ENCODE data around the gene IL4R.

IL4R gene

GRCh38 chr16:27333549-27333948, 19.8 kb downstream of the IL4R start:
- TF ChIP-seq CTCF (IDR thresholded peaks at IDR 0.05; ENCODE audit: low read depth, low read length, missing control alignments) = no peak
- H3K4me3 ChIP-seq (ENCODE audit: low read depth, low read length) = no peak overlapping the region
- no peak for DNase-seq (ENCODE audit: low read depth)

- H3K4me3 ChIP-seq (ENCODE audit: low read depth, low read length) = no peak overlapping the region
- TF ChIP-seq CTCF (IDR thresholded peaks at IDR 0.05; ENCODE audit: low read depth, low read length, missing control alignments) = no peak
- no peak for DNase-seq (ENCODE audit: low read depth)
These were observed 20.5 kb downstream of the IL4R start for GRCh38 chr16:27334192-27334764.

- TF ChIP-seq CTCF (IDR thresholded peaks at IDR 0.05; ENCODE audit: low read depth, low read length, missing control alignments) = no peak
- no peak overlapping the region for H3K4me3 ChIP-seq (ENCODE audit: low read depth, low read length)
- DNase-seq (ENCODE audit: low read depth) = no peak
These were observed 21.1 kb downstream of the IL4R start for GRCh38 chr16:27334838-27335237.

- no peak for TF ChIP-seq CTCF (IDR thresholded peaks at IDR 0.05; ENCODE audit: low read depth, low read length, missing control alignments)
- no peak overlapping the region for H3K4me3 ChIP-seq (ENCODE audit: low read depth, low read length)
- no peak for DNase-seq (ENCODE audit: low read depth)
These were observed 21.7 kb downstream of the IL4R start for GRCh38 chr16:27335349-27336053.

- TF ChIP-seq CTCF (IDR thresholded peaks at IDR 0.05; ENCODE audit: low read depth, low read length, missing control alignments) = no peak
- H3K4me3 ChIP-seq (ENCODE audit: low read depth, low read length) = no peak overlapping the region
- no peak for DNase-seq (ENCODE audit: low read depth)
These were observed 23.2 kb downstream of the IL4R start for GRCh38 chr16:27337024-27337423.

GRCh38 chr16:27339180-27339579, 25.4 kb downstream of the IL4R start:
- no peak for TF ChIP-seq CTCF (IDR thresholded peaks at IDR 0.05; ENCODE audit: low read depth, low read length, missing control alignments)
- no peak overlapping the region for H3K4me3 ChIP-seq (ENCODE audit: low read depth, low read length)
- DNase-seq (ENCODE audit: low read depth) = no peak

GRCh38 chr16:27340654-27341053, 26.9 kb downstream of the IL4R start:
- DNase-seq (ENCODE audit: low read depth) = no peak
- no peak for TF ChIP-seq CTCF (IDR thresholded peaks at IDR 0.05; ENCODE audit: low read depth, low read length, missing control alignments)
- H3K4me3 ChIP-seq (ENCODE audit: low read depth, low read length) = no peak overlapping the region
